ENCODE measurements around the gene HRNR.

Gene HRNR

GRCh38 chr1:152188673-152189591, 35.1 kb downstream of the HRNR start:
- DNase-seq (ENCODE audit: low spot score), result no peak

GRCh38 chr1:152186556-152187285, 37.3 kb downstream of the HRNR start:
- no peak for DNase-seq (ENCODE audit: low spot score)

- no peak for DNase-seq (ENCODE audit: low spot score)
Measured at GRCh38 chr1:152185544-152186391, 38.2 kb downstream of the HRNR start.

- DNase-seq (ENCODE audit: low spot score), result no peak
Measured at GRCh38 chr1:152182944-152183361, 41.0 kb downstream of the HRNR start.

GRCh38 chr1:152182431-152182830, 41.6 kb downstream of the HRNR start:
- no peak for DNase-seq (ENCODE audit: low spot score)

- DNase-seq (ENCODE audit: low spot score), result no peak
Measured at GRCh38 chr1:152179566-152179965, 44.4 kb downstream of the HRNR start.

- DNase-seq (ENCODE audit: low spot score), result no peak
Measured at GRCh38 chr1:152170287-152170905, 53.6 kb downstream of the HRNR start.

GRCh38 chr1:152169366-152170025, 54.5 kb downstream of the HRNR start:
- no peak for DNase-seq (ENCODE audit: low spot score)

GRCh38 chr1:152168535-152168868, 55.5 kb downstream of the HRNR start:
- no peak for DNase-seq (ENCODE audit: low spot score)

- DNase-seq (ENCODE audit: low spot score), result no peak
Measured at GRCh38 chr1:152167835-152168534, 56.0 kb downstream of the HRNR start.

- no peak for DNase-seq (ENCODE audit: low spot score)
Measured at GRCh38 chr1:152166966-152167365, 57.0 kb downstream of the HRNR start.

- no peak for DNase-seq (ENCODE audit: low spot score)
Measured at GRCh38 chr1:152165286-152166077, 58.5 kb downstream of the HRNR start.

GRCh38 chr1:152164517-152165136, 59.4 kb downstream of the HRNR start:
- no peak for DNase-seq (ENCODE audit: low spot score)

GRCh38 chr1:152162792-152163463, 61.1 kb downstream of the HRNR start:
- no peak for DNase-seq (ENCODE audit: low spot score)
